OCI-LY1 (cell line): Measurements from ENCODE around the gene ZNF212.

Source experiments
- EZH2 ChIP-seq: fragments of 200-600 bp; sonication (generic), shearing (Covaris generic); IDR thresholded peaks from 2 replicates; pipeline ENCODE4 v1.8.0; 2017; ENCODE audit warnings: borderline replicate concordance, mixed run types, mild to moderate bottlenecking, antibody characterized with exemption, low read length, moderate library complexity, mixed read lengths
- TF ChIP-seq, protein P1 (sequence below): fragments of 200-600 bp; sonication (generic), shearing (Covaris generic); IDR thresholded peaks from 2 replicates; pipeline ENCODE4 v1.5.1; 2017; ENCODE audit warnings: mild to moderate bottlenecking, antibody characterized with exemption, low read length, moderate library complexity, mixed read lengths

DNA sequence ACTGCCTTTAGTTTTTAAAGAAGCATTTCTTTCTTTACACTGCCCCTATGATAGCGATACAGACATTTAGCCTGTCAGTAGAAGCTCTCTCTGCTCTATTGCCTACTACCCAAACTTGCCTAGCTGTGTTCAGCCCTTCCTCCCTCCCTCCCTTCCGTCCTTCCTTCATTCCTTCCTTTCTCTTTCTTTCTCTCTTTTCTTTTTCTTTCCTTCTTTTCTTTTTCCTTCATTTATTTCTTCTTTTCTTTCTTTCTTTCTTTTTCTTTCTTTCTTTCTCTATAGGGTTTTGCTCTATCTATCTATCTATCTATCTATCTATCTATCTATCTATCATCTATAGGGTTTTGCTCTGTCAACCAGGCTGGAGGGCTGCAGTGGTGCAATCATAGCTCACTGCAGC lies 7.1 kb upstream of the ZNF212 start:
- TF ChIP-seq, protein P1, sequence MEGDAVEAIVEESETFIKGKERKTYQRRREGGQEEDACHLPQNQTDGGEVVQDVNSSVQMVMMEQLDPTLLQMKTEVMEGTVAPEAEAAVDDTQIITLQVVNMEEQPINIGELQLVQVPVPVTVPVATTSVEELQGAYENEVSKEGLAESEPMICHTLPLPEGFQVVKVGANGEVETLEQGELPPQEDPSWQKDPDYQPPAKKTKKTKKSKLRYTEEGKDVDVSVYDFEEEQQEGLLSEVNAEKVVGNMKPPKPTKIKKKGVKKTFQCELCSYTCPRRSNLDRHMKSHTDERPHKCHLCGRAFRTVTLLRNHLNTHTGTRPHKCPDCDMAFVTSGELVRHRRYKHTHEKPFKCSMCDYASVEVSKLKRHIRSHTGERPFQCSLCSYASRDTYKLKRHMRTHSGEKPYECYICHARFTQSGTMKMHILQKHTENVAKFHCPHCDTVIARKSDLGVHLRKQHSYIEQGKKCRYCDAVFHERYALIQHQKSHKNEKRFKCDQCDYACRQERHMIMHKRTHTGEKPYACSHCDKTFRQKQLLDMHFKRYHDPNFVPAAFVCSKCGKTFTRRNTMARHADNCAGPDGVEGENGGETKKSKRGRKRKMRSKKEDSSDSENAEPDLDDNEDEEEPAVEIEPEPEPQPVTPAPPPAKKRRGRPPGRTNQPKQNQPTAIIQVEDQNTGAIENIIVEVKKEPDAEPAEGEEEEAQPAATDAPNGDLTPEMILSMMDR: no peak
- no peak for TF ChIP-seq EZH2
